Left lobe of liver (tissue), 2 donors: ENCODE results near the gene SYNGR1. TPM values are rescaled to one million over a fixed set of nuclear protein-coding genes. Genes with fewer than 3 reads are reported as not detected.
"Not testable (repeated sequence)": the region's sequence is repeated elsewhere in the genome, so short reads cannot be mapped to it uniquely, and the experiment has no call there.

ENCODE experiments used
- ATAC-seq: fragments of 200-7000 bp; cut with Tn5 transposase; one replicate; pipeline ENCODE4 v1.9.1; 2020; ENCODE audit warnings: mild to moderate bottlenecking, moderate library complexity
- DNase-seq: peaks from one replicate; pipeline ENCODE4 v3.0.0-alpha.2; 2020; ENCODE audit warnings: low spot score
- total RNA-seq: library from RNA; stranded (reverse); gene quantifications from one replicate; pipeline ENCODE4 v1.2.1, GENCODE V29; 2021
- donor health status: DM: no; HTN: no; CAD: no; lungs with moderate emphysema.
- donor health status: DM: no; HTN: yes; CAD: no.

The SYNGR1 gene
- total RNA-seq, 1 donor from 2014 or later, result 2.9 TPM

- ATAC-seq, result no peak
- no peak for DNase-seq
These were observed 46.4 kb downstream of the SYNGR1 start for GRCh38 chr22:39395936-39396796.

GRCh38 chr22:39396797-39397195 lies 47.0 kb downstream of the SYNGR1 start:
- DNase-seq (no peak), ATAC-seq (no peak)

GRCh38 chr22:39401301-39401631 lies 51.5 kb downstream of the SYNGR1 start:
- no peak for DNase-seq
- ATAC-seq, result peak; percentile 42

- DNase-seq (no peak), ATAC-seq (no peak)
These were observed 55.7 kb downstream of the SYNGR1 start for GRCh38 chr22:39405346-39406085.

- no peak for DNase-seq
- no peak for ATAC-seq
These were observed 58.4 kb downstream of the SYNGR1 start for GRCh38 chr22:39408173-39408572.

GRCh38 chr22:39408807-39409206 lies 59.0 kb downstream of the SYNGR1 start:
- DNase-seq, result no peak
- no peak for ATAC-seq

- ATAC-seq (no peak), DNase-seq (no peak)
These were observed 59.8 kb downstream of the SYNGR1 start for GRCh38 chr22:39409516-39410029.

GRCh38 chr22:39410264-39410663 lies 60.5 kb downstream of the SYNGR1 start:
- DNase-seq (no peak), ATAC-seq (no peak)

- not testable (repeated sequence) for ATAC-seq, DNase-seq
These were observed 62.1 kb downstream of the SYNGR1 start for GRCh38 chr22:39411828-39412365.

GRCh38 chr22:39413204-39413603 lies 63.4 kb downstream of the SYNGR1 start:
- DNase-seq, ATAC-seq: not testable (repeated sequence)

GRCh38 chr22:39414377-39414776 lies 64.6 kb downstream of the SYNGR1 start:
- ATAC-seq (peak; percentile 3), DNase-seq (no peak)

GRCh38 chr22:39414886-39415285 lies 65.1 kb downstream of the SYNGR1 start:
- ATAC-seq (peak; percentile 96), DNase-seq (peak; percentile 80)

GRCh38 chr22:39415506-39415905 lies 65.7 kb downstream of the SYNGR1 start:
- DNase-seq (no peak), ATAC-seq (no peak)

- ATAC-seq (peak; percentile 33), DNase-seq (no peak)
These were observed 66.5 kb downstream of the SYNGR1 start for GRCh38 chr22:39416319-39416718.

GRCh38 chr22:39417641-39418040 lies 67.8 kb downstream of the SYNGR1 start:
- DNase-seq (no peak), ATAC-seq (no peak)

- no peak for ATAC-seq
These were observed 68.9 kb downstream of the SYNGR1 start for GRCh38 chr22:39418696-39419095.

GRCh38 chr22:39419096-39419495 lies 69.3 kb downstream of the SYNGR1 start:
- DNase-seq (no peak), ATAC-seq (no peak)

More at GRCh38 chr22:39418696-39419095, 68.9 kb downstream of the SYNGR1 start:
- no peak for DNase-seq

GRCh38 chr22:39419911-39420310 lies 70.1 kb downstream of the SYNGR1 start:
- DNase-seq (no peak), ATAC-seq (no peak)

GRCh38 chr22:39421691-39422090 lies 71.9 kb downstream of the SYNGR1 start:
- no peak for ATAC-seq
- no peak for DNase-seq

- no peak for ATAC-seq
- DNase-seq, result no peak
These were observed 72.3 kb downstream of the SYNGR1 start for GRCh38 chr22:39422101-39422500.

GRCh38 chr22:39422721-39423120 lies 72.9 kb downstream of the SYNGR1 start:
- DNase-seq (no peak), ATAC-seq (no peak)

GRCh38 chr22:39423976-39424375 lies 74.2 kb downstream of the SYNGR1 start:
- DNase-seq (no peak), ATAC-seq (no peak)
